ENCODE data around the gene NEFH.
A peak's percentile ranks its signal among the peaks of the same experiment; 100 is the strongest.

Gene NEFH

DNA sequence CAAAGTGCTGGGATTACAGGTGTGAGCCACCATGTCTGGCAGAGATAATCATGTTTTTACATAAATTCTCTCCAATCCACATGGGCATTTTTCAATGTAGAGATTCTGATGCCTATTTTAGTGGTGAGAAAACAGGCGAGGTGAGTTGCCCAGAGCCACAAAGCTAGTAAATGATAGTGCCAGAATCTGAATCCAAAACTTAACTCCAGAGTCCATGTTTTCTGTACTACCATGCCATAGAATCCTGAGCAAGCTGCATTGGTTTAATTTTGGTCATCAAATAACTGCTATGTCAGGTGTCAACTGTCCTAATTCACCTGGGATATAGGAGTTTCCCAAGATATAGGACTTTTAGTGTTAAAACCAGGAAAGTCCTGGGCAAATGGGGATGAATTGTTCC lies 13.6 kb downstream of the NEFH start:
- H3K4ac ChIP-seq (ENCODE audit: low read depth, low read length): no peak overlapping the region

GRCh38 chr22:29499852-29500251 lies 19.8 kb downstream of the NEFH start:
- Histone ChIP-seq H4K8ac (ENCODE audit: low read depth, low read length) (no peak overlapping the region), H3K27me3 (ENCODE audit: insufficient read depth, low read length) (no peaks in the 10 kb centered on the region), H4K91ac (ENCODE audit: low read depth, low read length) (no peak overlapping the region), H3K4ac (ENCODE audit: low read depth, low read length) (no peak overlapping the region), H3K4me2 (ENCODE audit: low read length) (no peak overlapping the region), H3K79me1 (ENCODE audit: low read length) (no peaks in the 10 kb centered on the region), H3K4me1 (ENCODE audit: control insufficient read depth in 1 of 2, insufficient read depth in 2 of 2, low read length in 2 of 2) (no peaks in the 10 kb centered on the region), H2BK120ac (ENCODE audit: insufficient read depth, low read length, poor library complexity) (no peak overlapping the region), H3K79me2 (ENCODE audit: control insufficient read depth, insufficient read depth, low read length, poor library complexity) (no peaks in the 10 kb centered on the region), H2AK5ac (ENCODE audit: low read length) (no peak overlapping the region), H3K23ac (ENCODE audit: low read length) (no peak overlapping the region), H3K9me3 (ENCODE audit: insufficient read depth, low read depth, low read length) (no peaks in the 10 kb centered on the region), H3K9ac (ENCODE audit: low read length) (no peak overlapping the region), H2BK5ac (ENCODE audit: low read depth, low read length, poor library complexity) (no peak overlapping the region), H2AFZ (ENCODE audit: insufficient read depth, low read length, poor library complexity) (no peak overlapping the region), H3K36me3 (ENCODE audit: control insufficient read depth in 1 of 2, insufficient read depth in 2 of 2, low read length in 2 of 2) (peaks cover 2 to 3% of the 10 kb centered on the region in 2 experiments), H3K4me3 (ENCODE audit: low read depth, low read length) (no peak overlapping the region), H3K27ac (ENCODE audit: low read depth, low read length) (no peak overlapping the region), H4K12ac (ENCODE audit: low read depth, low read length) (no peak overlapping the region), H2BK12ac (ENCODE audit: low read length) (no peak overlapping the region), H3K14ac (ENCODE audit: low read length) (no peak overlapping the region), H3K18ac (ENCODE audit: low read length) (no peak overlapping the region)
- DNase-seq: no peak
- WGBS (ENCODE audit: extremely low coverage, insufficient coverage, insufficient read length): no CpG with 5 or more reads among the region's 8 CpGs

More for the DNA sequence above, 13.6 kb downstream of the NEFH start:
- H3K27ac ChIP-seq (ENCODE audit: low read depth, low read length): no peak overlapping the region
- H3K14ac ChIP-seq (ENCODE audit: low read length): no peak overlapping the region
- no peak overlapping the region for H4K8ac ChIP-seq (ENCODE audit: low read depth, low read length)
- H3K18ac ChIP-seq (ENCODE audit: low read length): no peak overlapping the region
- H3K79me2 ChIP-seq (ENCODE audit: control insufficient read depth, insufficient read depth, low read length, poor library complexity): no peaks in the 10 kb centered on the region
- no peak overlapping the region for H3K4me3 ChIP-seq (ENCODE audit: low read depth, low read length)
- H2AFZ ChIP-seq (ENCODE audit: insufficient read depth, low read length, poor library complexity): no peak overlapping the region
- no CpG with 5 or more reads among the region's 1 CpG for WGBS (ENCODE audit: extremely low coverage, insufficient coverage, insufficient read length)
- H3K9me3 ChIP-seq (ENCODE audit: insufficient read depth, low read depth, low read length): no peaks in the 10 kb centered on the region
- no peak overlapping the region for H2BK12ac ChIP-seq (ENCODE audit: low read length)
- H4K12ac ChIP-seq (ENCODE audit: low read depth, low read length): no peak overlapping the region
- no peak for DNase-seq
- H3K27me3 ChIP-seq (ENCODE audit: insufficient read depth, low read length): no peaks in the 10 kb centered on the region
- H2AK5ac ChIP-seq (ENCODE audit: low read length): no peak overlapping the region
- H4K91ac ChIP-seq (ENCODE audit: low read depth, low read length): no peak overlapping the region
- H3K4me2 ChIP-seq (ENCODE audit: low read length): no peak overlapping the region
- H3K23ac ChIP-seq (ENCODE audit: low read length): no peak overlapping the region
- no peak overlapping the region for H3K9ac ChIP-seq (ENCODE audit: low read length)
- H2BK5ac ChIP-seq (ENCODE audit: low read depth, low read length, poor library complexity): no peak overlapping the region
- H3K79me1 ChIP-seq (ENCODE audit: low read length): no peaks in the 10 kb centered on the region
- H2BK120ac ChIP-seq (ENCODE audit: insufficient read depth, low read length, poor library complexity): no peak overlapping the region
- H3K4me1 ChIP-seq (ENCODE audit: control insufficient read depth in 1 of 2, insufficient read depth in 2 of 2, low read length in 2 of 2): no peaks in the 10 kb centered on the region
- no peaks in the 10 kb centered on the region for H3K36me3 ChIP-seq (ENCODE audit: control insufficient read depth in 1 of 2, insufficient read depth in 2 of 2, low read length in 2 of 2)

DNA sequence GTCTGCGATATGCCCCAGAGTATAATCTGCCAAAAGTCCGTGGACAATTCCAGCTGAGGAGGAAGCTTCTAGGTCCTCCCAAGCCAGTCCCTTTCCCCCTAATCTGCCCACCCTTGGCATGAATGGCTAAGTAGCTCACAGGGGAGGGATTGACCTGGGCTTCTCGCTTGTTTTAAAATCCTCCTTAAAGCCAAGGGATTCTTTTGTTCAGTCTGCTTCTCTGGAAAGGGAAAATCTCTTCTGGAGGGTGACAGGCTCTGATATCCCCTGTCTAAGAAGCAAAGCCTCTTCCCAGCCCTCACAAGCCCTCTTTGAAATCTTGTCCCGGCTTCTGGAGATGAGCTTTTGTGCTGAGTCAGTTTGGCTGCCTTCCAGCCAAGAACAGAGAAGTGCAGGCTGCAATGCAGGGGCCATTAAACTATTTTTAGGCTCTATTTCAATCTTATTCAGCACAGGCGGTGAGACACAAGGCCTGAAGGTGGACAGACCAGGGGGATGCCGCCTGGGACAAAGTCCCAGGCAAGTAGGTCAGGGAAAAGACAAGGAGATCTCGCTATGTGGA lies 23.9 kb downstream of the NEFH start:
- H3K9ac ChIP-seq (ENCODE audit: low read length): no peak overlapping the region
- no peak overlapping the region for H3K4ac ChIP-seq (ENCODE audit: low read depth, low read length)
- no peak overlapping the region for H3K4me3 ChIP-seq (ENCODE audit: low read depth, low read length)
- H3K18ac ChIP-seq (ENCODE audit: low read length): no peak overlapping the region
- H2BK12ac ChIP-seq (ENCODE audit: low read length): no peak overlapping the region
- no peak overlapping the region for H4K12ac ChIP-seq (ENCODE audit: low read depth, low read length)
- WGBS (ENCODE audit: extremely low coverage, insufficient coverage, insufficient read length): no CpG with 5 or more reads among the region's 7 CpGs
- no peak overlapping the region for H3K23ac ChIP-seq (ENCODE audit: low read length)
- no peak overlapping the region for H3K27ac ChIP-seq (ENCODE audit: low read depth, low read length)
- H4K8ac ChIP-seq (ENCODE audit: low read depth, low read length): no peak overlapping the region
- H3K36me3 ChIP-seq (ENCODE audit: control insufficient read depth in 1 of 2, insufficient read depth in 2 of 2, low read length in 2 of 2): peaks cover 19 to 24% of the 10 kb centered on the region in 2 experiments
- no peak overlapping the region for H4K91ac ChIP-seq (ENCODE audit: low read depth, low read length)
- H2BK120ac ChIP-seq (ENCODE audit: insufficient read depth, low read length, poor library complexity): no peak overlapping the region
- H2BK5ac ChIP-seq (ENCODE audit: low read depth, low read length, poor library complexity): no peak overlapping the region
- no peaks in the 10 kb centered on the region for H3K9me3 ChIP-seq (ENCODE audit: insufficient read depth, low read depth, low read length)
- H3K27me3 ChIP-seq (ENCODE audit: insufficient read depth, low read length): no peaks in the 10 kb centered on the region
- no peaks in the 10 kb centered on the region for H3K79me1 ChIP-seq (ENCODE audit: low read length)
- H2AK5ac ChIP-seq (ENCODE audit: low read length): no peak overlapping the region
- no peaks in the 10 kb centered on the region for H3K79me2 ChIP-seq (ENCODE audit: control insufficient read depth, insufficient read depth, low read length, poor library complexity)
- no peak overlapping the region for H2AFZ ChIP-seq (ENCODE audit: insufficient read depth, low read length, poor library complexity)
- H3K14ac ChIP-seq (ENCODE audit: low read length): no peak overlapping the region
- H3K4me2 ChIP-seq (ENCODE audit: low read length): no peak overlapping the region
- DNase-seq: no peak
- no peaks in the 10 kb centered on the region for H3K4me1 ChIP-seq (ENCODE audit: control insufficient read depth in 1 of 2, insufficient read depth in 2 of 2, low read length in 2 of 2)

DNA sequence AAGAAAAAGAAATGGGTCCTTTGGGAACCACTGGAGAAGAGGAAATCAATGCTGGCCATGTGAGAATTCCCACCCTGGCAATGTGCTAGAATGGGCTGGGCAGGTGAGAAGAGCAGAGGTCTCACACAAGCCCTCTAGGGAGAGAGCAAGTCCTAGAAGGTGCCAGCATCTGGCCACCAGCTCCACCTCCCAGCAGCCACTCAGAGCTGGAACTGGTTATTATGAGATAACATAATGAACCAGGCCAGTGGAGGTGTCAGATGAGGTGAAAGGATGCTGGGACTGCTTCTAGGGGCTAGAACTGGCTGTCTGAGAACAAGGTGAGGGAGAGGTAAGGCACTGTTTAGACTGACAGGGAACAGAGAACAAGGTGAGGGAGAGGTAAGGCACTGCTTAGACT lies 29.3 kb downstream of the NEFH start:
- Histone ChIP-seq H2BK12ac (ENCODE audit: low read length) (no peak overlapping the region), H3K27me3 (ENCODE audit: insufficient read depth, low read length) (no peaks in the 10 kb centered on the region), H3K9ac (ENCODE audit: low read length) (peak overlapping the region; percentile 23), H2AFZ (ENCODE audit: insufficient read depth, low read length, poor library complexity) (no peak overlapping the region), H4K12ac (ENCODE audit: low read depth, low read length) (no peak overlapping the region), H3K4ac (ENCODE audit: low read depth, low read length) (no peak overlapping the region), H4K91ac (ENCODE audit: low read depth, low read length) (no peak overlapping the region), H4K8ac (ENCODE audit: low read depth, low read length) (no peak overlapping the region), H2BK120ac (ENCODE audit: insufficient read depth, low read length, poor library complexity) (no peak overlapping the region), H3K79me1 (ENCODE audit: low read length) (no peaks in the 10 kb centered on the region), H3K18ac (ENCODE audit: low read length) (no peak overlapping the region), H3K36me3 (ENCODE audit: control insufficient read depth in 1 of 2, insufficient read depth in 2 of 2, low read length in 2 of 2) (peaks cover 29 to 55% of the 10 kb centered on the region in 2 experiments), H3K4me2 (ENCODE audit: low read length) (no peak overlapping the region), H3K14ac (ENCODE audit: low read length) (no peak overlapping the region), H2BK5ac (ENCODE audit: low read depth, low read length, poor library complexity) (no peak overlapping the region), H3K27ac (ENCODE audit: low read depth, low read length) (no peak overlapping the region), H3K9me3 (ENCODE audit: insufficient read depth, low read depth, low read length) (peaks cover 2% of the 10 kb centered on the region), H3K23ac (ENCODE audit: low read length) (no peak overlapping the region), H3K79me2 (ENCODE audit: control insufficient read depth, insufficient read depth, low read length, poor library complexity) (no peaks in the 10 kb centered on the region), H2AK5ac (ENCODE audit: low read length) (no peak overlapping the region), H3K4me1 (ENCODE audit: control insufficient read depth in 1 of 2, insufficient read depth in 2 of 2, low read length in 2 of 2) (no peaks in the 10 kb centered on the region), H3K4me3 (ENCODE audit: low read depth, low read length) (no peak overlapping the region)
- no peak for DNase-seq

All from trophoblast cell (in vitro differentiated cells and primary cell).